ENCODE results near the gene CALD1.
A peak's percentile ranks its signal among the peaks of the same experiment; 100 is the strongest.

The CALD1 gene

GRCh38 chr7:134893920-134894319, 114.5 kb downstream of the CALD1 start:
- Histone ChIP-seq H2AFZ (ENCODE audit: insufficient read depth, low read length, poor library complexity) (no peak overlapping the region), H3K27me3 (ENCODE audit: insufficient read depth, low read length) (no peaks in the 10 kb centered on the region), H3K18ac (ENCODE audit: low read length) (no peak overlapping the region), H3K36me3 (ENCODE audit: control insufficient read depth in 1 of 2, insufficient read depth in 2 of 2, low read length in 2 of 2) (peaks cover 12 to 26% of the 10 kb centered on the region in 2 experiments), H4K12ac (ENCODE audit: low read depth, low read length) (no peak overlapping the region), H3K14ac (ENCODE audit: low read length) (no peak overlapping the region), H3K9me3 (ENCODE audit: insufficient read depth, low read depth, low read length) (peaks cover 6% of the 10 kb centered on the region), H3K23ac (ENCODE audit: low read length) (no peak overlapping the region), H4K8ac (ENCODE audit: low read depth, low read length) (no peak overlapping the region), H3K4me2 (ENCODE audit: low read length) (no peak overlapping the region), H3K4me1 (ENCODE audit: control insufficient read depth in 1 of 2, insufficient read depth in 2 of 2, low read length in 2 of 2) (peaks cover 19 to 33% of the 10 kb centered on the region in 2 experiments), H2BK12ac (ENCODE audit: low read length) (no peak overlapping the region), H2AK5ac (ENCODE audit: low read length) (no peak overlapping the region), H3K27ac (ENCODE audit: low read depth, low read length) (peak overlapping the region; percentile 4), H2BK120ac (ENCODE audit: insufficient read depth, low read length, poor library complexity) (no peak overlapping the region), H3K79me2 (ENCODE audit: control insufficient read depth, insufficient read depth, low read length, poor library complexity) (peaks cover 13% of the 10 kb centered on the region), H3K9ac (ENCODE audit: low read length) (no peak overlapping the region), H2BK5ac (ENCODE audit: low read depth, low read length, poor library complexity) (no peak overlapping the region), H3K79me1 (ENCODE audit: low read length) (peaks cover 10% of the 10 kb centered on the region), H3K4ac (ENCODE audit: low read depth, low read length) (peak overlapping the region; percentile 60), H4K91ac (ENCODE audit: low read depth, low read length) (no peak overlapping the region), H3K4me3 (ENCODE audit: low read depth, low read length) (no peak overlapping the region)
- no CpG with 5 or more reads among the region's 7 CpGs for WGBS (ENCODE audit: extremely low coverage, insufficient coverage, insufficient read length)
- DNase-seq = no peak

GRCh38 chr7:134894928-134895327, 115.5 kb downstream of the CALD1 start:
- Histone ChIP-seq H3K9me3 (ENCODE audit: insufficient read depth, low read depth, low read length) (peaks cover 6% of the 10 kb centered on the region), H3K4me1 (ENCODE audit: control insufficient read depth in 1 of 2, insufficient read depth in 2 of 2, low read length in 2 of 2) (peaks cover 22 to 34% of the 10 kb centered on the region in 2 experiments), H3K18ac (ENCODE audit: low read length) (no peak overlapping the region), H4K12ac (ENCODE audit: low read depth, low read length) (no peak overlapping the region), H3K4ac (ENCODE audit: low read depth, low read length) (no peak overlapping the region), H3K79me1 (ENCODE audit: low read length) (peaks cover 11% of the 10 kb centered on the region), H3K14ac (ENCODE audit: low read length) (no peak overlapping the region), H3K36me3 (ENCODE audit: control insufficient read depth in 1 of 2, insufficient read depth in 2 of 2, low read length in 2 of 2) (peaks cover 11 to 22% of the 10 kb centered on the region in 2 experiments), H3K27me3 (ENCODE audit: insufficient read depth, low read length) (no peaks in the 10 kb centered on the region), H2AFZ (ENCODE audit: insufficient read depth, low read length, poor library complexity) (no peak overlapping the region), H2AK5ac (ENCODE audit: low read length) (no peak overlapping the region), H4K8ac (ENCODE audit: low read depth, low read length) (no peak overlapping the region), H4K91ac (ENCODE audit: low read depth, low read length) (no peak overlapping the region), H3K27ac (ENCODE audit: low read depth, low read length) (no peak overlapping the region), H2BK12ac (ENCODE audit: low read length) (no peak overlapping the region), H3K4me2 (ENCODE audit: low read length) (no peak overlapping the region), H3K79me2 (ENCODE audit: control insufficient read depth, insufficient read depth, low read length, poor library complexity) (peaks cover 13% of the 10 kb centered on the region), H3K4me3 (ENCODE audit: low read depth, low read length) (no peak overlapping the region), H2BK5ac (ENCODE audit: low read depth, low read length, poor library complexity) (no peak overlapping the region), H3K9ac (ENCODE audit: low read length) (no peak overlapping the region), H2BK120ac (ENCODE audit: insufficient read depth, low read length, poor library complexity) (no peak overlapping the region), H3K23ac (ENCODE audit: low read length) (no peak overlapping the region)
- WGBS (ENCODE audit: extremely low coverage, insufficient coverage, insufficient read length) = no CpG with 5 or more reads among the region's 1 CpG
- no peak for DNase-seq

GRCh38 chr7:134896073-134896472, 116.6 kb downstream of the CALD1 start:
- Histone ChIP-seq H3K27me3 (ENCODE audit: insufficient read depth, low read length) (no peaks in the 10 kb centered on the region), H3K4me2 (ENCODE audit: low read length) (no peak overlapping the region), H2BK12ac (ENCODE audit: low read length) (no peak overlapping the region), H2BK5ac (ENCODE audit: low read depth, low read length, poor library complexity) (no peak overlapping the region), H2AK5ac (ENCODE audit: low read length) (no peak overlapping the region), H4K91ac (ENCODE audit: low read depth, low read length) (no peak overlapping the region), H2BK120ac (ENCODE audit: insufficient read depth, low read length, poor library complexity) (no peak overlapping the region), H4K8ac (ENCODE audit: low read depth, low read length) (no peak overlapping the region), H3K4me1 (ENCODE audit: control insufficient read depth in 1 of 2, insufficient read depth in 2 of 2, low read length in 2 of 2) (peaks cover 22 to 32% of the 10 kb centered on the region in 2 experiments), H3K79me1 (ENCODE audit: low read length) (peaks cover 15% of the 10 kb centered on the region), H3K18ac (ENCODE audit: low read length) (no peak overlapping the region), H3K9ac (ENCODE audit: low read length) (no peak overlapping the region), H3K4me3 (ENCODE audit: low read depth, low read length) (peak overlapping the region; percentile 36), H4K12ac (ENCODE audit: low read depth, low read length) (no peak overlapping the region), H3K14ac (ENCODE audit: low read length) (no peak overlapping the region), H3K79me2 (ENCODE audit: control insufficient read depth, insufficient read depth, low read length, poor library complexity) (peaks cover 16% of the 10 kb centered on the region), H3K27ac (ENCODE audit: low read depth, low read length) (no peak overlapping the region), H2AFZ (ENCODE audit: insufficient read depth, low read length, poor library complexity) (no peak overlapping the region), H3K9me3 (ENCODE audit: insufficient read depth, low read depth, low read length) (peaks cover 6% of the 10 kb centered on the region), H3K23ac (ENCODE audit: low read length) (no peak overlapping the region), H3K36me3 (ENCODE audit: control insufficient read depth in 1 of 2, insufficient read depth in 2 of 2, low read length in 2 of 2) (peaks cover 8 to 15% of the 10 kb centered on the region in 2 experiments), H3K4ac (ENCODE audit: low read depth, low read length) (peak overlapping the region; percentile 87)
- WGBS (ENCODE audit: extremely low coverage, insufficient coverage, insufficient read length) = no CpG with 5 or more reads among the region's 4 CpGs
- no peak for DNase-seq

GRCh38 chr7:134897936-134898335, 118.5 kb downstream of the CALD1 start:
- no CpG with 5 or more reads among the region's 7 CpGs for WGBS (ENCODE audit: extremely low coverage, insufficient coverage, insufficient read length)
- no peak overlapping the region for H2AFZ ChIP-seq (ENCODE audit: insufficient read depth, low read length, poor library complexity)
- H3K27me3 ChIP-seq (ENCODE audit: insufficient read depth, low read length) = no peaks in the 10 kb centered on the region
- no peak overlapping the region for H3K27ac ChIP-seq (ENCODE audit: low read depth, low read length)
- no peak overlapping the region for H3K4me3 ChIP-seq (ENCODE audit: low read depth, low read length)
- H3K36me3 ChIP-seq (ENCODE audit: control insufficient read depth in 1 of 2, insufficient read depth in 2 of 2, low read length in 2 of 2) = peaks cover 8 to 21% of the 10 kb centered on the region in 2 experiments
- H2BK12ac ChIP-seq (ENCODE audit: low read length) = no peak overlapping the region
- H2BK120ac ChIP-seq (ENCODE audit: insufficient read depth, low read length, poor library complexity) = no peak overlapping the region
- peaks cover 21 to 24% of the 10 kb centered on the region in 2 experiments for H3K4me1 ChIP-seq (ENCODE audit: control insufficient read depth in 1 of 2, insufficient read depth in 2 of 2, low read length in 2 of 2)
- H3K9ac ChIP-seq (ENCODE audit: low read length) = no peak overlapping the region
- peaks cover 6% of the 10 kb centered on the region for H3K9me3 ChIP-seq (ENCODE audit: insufficient read depth, low read depth, low read length)
- no peak overlapping the region for H4K8ac ChIP-seq (ENCODE audit: low read depth, low read length)
- H2AK5ac ChIP-seq (ENCODE audit: low read length) = no peak overlapping the region
- peak overlapping the region; percentile 38 for H2BK5ac ChIP-seq (ENCODE audit: low read depth, low read length, poor library complexity)
- H3K18ac ChIP-seq (ENCODE audit: low read length) = peak overlapping the region; percentile 23
- no peak overlapping the region for H3K4ac ChIP-seq (ENCODE audit: low read depth, low read length)
- H3K79me1 ChIP-seq (ENCODE audit: low read length) = peaks cover 12% of the 10 kb centered on the region
- no peak overlapping the region for H4K91ac ChIP-seq (ENCODE audit: low read depth, low read length)
- no peak overlapping the region for H3K14ac ChIP-seq (ENCODE audit: low read length)
- no peak overlapping the region for H3K4me2 ChIP-seq (ENCODE audit: low read length)
- peaks cover 11% of the 10 kb centered on the region for H3K79me2 ChIP-seq (ENCODE audit: control insufficient read depth, insufficient read depth, low read length, poor library complexity)
- DNase-seq = peak; percentile 81 to 92
- H3K23ac ChIP-seq (ENCODE audit: low read length) = no peak overlapping the region
- H4K12ac ChIP-seq (ENCODE audit: low read depth, low read length) = no peak overlapping the region
